ENCODE data around the gene EVI5L. TPM values are rescaled to one million over a fixed set of nuclear protein-coding genes. Genes with fewer than 3 reads are reported as not detected.
"Not testable (repeated sequence)": the region's sequence is repeated elsewhere in the genome, so short reads cannot be mapped to it uniquely, and the experiment has no call there.

EVI5L gene
- total RNA-seq, 1 experiment from 2014 or later: 3.2 TPM

DNA sequence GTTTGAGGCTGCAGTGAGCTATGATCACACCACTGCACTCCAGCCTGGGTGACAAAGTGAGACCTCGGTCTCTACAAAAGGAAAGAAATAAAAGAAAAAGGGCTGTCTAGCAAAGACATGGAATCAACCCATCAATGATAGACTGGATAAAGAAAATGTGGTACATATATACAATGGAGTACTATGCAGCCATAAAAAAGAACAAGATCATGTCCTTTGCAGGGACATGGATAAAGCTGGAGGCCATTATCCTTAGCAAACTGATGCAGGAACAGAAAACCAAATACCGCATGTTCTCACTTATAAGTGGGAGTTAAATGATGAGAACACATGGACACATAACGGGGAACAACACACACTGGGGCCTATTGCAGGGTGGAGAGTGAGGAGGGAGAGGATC, 14.0 kb upstream of the EVI5L start:
- not testable (repeated sequence) for DNase-seq (ENCODE audit: low read depth)

DNA sequence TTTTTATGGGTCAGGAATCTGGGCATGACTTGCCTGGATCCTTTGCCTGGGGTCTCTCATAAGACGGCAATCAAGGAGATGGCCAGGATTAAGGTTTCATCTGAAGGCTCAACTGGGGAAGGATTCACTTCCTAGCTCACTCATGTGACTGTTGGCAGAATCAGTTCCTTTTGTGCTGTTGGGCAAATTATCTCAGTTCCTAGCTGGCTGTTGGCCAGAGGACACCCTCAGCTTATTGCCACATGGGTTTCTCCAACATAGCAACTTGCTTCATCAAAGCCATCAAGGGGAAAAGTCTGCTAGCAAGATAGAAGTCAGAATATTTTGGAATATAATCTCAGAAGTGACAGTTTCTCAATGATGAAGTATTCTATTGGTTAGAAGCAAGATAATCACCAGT, 12.2 kb upstream of the EVI5L start:
- DNase-seq (ENCODE audit: low read depth): no peak

DNA sequence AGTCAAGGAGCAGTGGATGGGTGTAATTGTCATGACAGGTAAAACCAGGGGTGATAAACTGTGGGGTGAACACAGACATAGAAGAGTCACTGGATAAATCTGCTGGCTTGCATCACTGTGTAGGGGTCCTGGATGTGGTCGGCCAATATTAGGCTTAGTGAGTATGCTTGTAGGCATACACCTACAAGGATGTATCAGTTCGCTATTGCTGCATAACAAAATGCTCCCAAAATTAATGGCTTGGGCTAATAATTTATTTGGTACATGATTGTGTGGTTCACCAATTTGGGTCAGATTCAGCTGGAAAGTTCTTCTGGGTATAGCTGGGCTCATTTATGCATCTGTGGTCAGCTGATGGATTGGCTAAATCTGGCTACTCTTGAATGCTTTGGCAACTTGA, 11.2 kb upstream of the EVI5L start:
- no peak for DNase-seq (ENCODE audit: low read depth)

DNA sequence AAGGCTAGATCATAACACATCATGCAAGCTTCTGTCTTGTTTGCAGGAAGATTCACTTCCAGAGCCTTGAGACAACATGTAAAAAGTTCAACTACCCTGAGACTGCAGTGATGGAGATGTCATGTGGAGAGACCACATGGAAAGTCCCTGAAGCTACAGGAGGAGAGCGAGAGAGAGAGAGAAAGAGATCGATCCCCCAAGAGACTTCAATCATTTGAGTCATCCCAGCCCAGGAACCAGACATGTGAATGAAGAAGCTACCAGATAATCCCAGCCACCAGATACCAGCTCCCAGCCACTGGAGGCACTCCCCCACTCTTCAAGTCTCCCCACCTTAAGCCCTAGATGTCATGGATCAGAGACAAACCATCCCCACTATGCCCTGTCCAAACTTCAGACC, 10.7 kb upstream of the EVI5L start:
- DNase-seq (ENCODE audit: low read depth): no peak

DNA sequence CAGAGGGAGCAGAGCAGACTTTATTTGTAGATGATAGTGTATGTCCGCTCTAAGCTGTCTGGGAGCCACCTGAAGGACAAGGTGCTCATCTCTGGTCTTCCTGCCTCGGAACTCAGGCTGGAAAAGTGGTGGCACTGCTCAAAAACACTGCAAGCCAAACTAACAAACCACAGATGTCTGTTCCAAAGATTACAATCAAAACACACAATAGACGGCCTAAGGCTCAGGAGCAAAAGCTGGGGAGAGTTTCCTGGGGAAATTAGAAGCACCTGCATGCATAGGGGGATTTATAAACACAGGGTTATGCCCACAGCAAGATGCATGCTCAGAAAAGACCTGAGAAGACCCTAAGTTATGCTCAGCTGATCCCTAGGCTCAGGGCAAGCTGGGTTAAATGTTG, 9.4 kb upstream of the EVI5L start:
- DNase-seq (ENCODE audit: low read depth): no peak

DNA sequence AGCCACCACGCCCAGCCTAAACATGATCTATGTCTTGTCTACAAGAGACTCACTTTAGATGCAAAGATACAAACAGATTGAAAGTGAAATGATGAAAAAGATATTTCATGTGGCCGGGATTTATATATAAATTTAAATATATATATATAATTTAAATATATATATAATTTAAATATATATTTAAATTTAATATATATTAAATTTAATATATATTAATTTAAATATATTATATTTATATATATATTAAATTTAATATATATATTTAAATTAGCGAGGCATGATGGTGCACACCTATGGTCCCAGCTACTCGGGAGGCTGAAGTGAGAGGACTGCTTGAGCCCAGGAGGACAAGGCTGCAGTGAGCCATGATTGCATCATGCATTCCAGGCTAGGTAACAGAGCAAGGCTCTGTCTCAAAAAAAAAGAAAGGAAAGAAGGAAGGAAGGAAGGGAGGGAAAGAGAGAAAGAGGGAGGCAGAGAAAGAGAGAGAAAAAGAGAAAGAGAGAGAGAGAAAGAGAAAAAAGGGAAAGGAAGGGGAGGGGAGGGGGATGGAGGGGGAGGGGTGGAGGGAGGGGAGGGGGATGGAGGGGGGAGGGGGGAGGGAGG, 7.0 kb upstream of the EVI5L start:
- DNase-seq (ENCODE audit: low read depth): no peak

DNA sequence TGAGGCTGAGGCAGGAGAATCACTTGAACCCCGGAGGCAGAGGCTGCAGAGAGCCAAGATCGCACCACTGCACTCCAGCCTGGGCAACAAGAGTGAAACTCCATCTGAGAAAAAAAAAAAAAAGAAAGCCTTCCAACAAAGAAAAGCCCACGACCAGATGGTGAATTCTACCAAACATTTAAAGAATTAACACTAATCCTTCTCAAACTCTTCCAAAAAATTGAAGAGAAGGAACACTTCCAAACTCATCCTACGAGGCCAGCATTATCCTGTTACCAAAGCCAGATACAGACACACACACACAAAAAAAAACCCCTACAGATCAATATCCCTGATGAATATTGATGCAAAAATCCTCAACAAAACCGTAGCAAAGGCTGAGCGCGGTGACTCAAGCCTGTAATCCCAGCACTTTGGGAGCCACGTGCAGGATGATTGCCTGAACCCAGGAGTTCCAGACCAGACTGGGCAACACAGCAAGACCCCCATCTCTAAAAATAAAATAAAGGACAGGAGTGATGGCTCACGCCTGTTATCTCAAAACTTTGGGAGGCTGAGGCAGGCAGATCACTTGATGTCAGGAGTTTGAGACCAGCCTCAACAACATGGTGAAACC, 6.2 kb upstream of the EVI5L start:
- no peak for DNase-seq (ENCODE audit: low read depth)

DNA sequence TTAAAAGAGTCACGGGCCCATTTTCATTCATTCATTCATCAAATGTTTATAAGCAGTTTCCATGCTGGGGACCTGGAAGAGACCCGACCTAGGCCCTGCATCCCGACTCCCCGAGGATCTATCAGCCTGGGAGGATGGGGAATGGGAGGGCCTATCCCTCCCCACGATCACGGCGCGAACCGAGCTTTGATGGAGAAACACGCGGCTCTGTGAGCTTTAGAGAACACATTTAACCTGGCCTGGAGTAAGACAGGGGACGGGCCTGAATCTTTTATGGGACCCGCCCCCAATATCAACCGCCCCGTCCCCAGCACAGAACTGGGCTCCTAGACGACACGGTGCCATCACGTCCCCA, 875 bp upstream of the EVI5L start:
- DNase-seq (ENCODE audit: low read depth): no peak

DNA sequence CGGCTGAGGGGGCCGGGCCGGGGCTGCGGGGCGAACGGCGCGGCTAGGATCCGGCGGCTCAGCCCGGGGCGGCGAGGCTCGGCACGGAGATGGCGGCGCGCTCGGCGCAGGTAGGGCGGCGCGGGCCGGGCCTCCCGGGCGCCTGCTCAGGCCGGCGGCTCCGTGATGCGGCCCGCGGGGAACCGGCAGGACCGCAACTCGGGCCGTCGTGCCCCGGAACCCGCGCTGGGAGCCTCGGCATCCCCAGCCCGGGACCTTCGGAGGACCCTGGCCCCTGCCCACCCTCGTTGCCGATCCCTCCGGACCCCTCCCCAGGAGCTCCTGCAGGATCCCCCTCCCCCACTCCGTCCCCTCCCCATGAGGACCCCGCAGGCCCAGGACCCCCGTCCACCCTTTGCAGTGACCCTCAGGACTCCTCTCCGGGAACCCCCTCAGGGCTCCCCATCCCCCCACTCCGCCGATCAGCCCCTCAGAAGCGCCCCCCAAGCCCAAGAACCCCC, 304 bp downstream of the EVI5L start:
- DNase-seq (ENCODE audit: low read depth): no peak

DNA sequence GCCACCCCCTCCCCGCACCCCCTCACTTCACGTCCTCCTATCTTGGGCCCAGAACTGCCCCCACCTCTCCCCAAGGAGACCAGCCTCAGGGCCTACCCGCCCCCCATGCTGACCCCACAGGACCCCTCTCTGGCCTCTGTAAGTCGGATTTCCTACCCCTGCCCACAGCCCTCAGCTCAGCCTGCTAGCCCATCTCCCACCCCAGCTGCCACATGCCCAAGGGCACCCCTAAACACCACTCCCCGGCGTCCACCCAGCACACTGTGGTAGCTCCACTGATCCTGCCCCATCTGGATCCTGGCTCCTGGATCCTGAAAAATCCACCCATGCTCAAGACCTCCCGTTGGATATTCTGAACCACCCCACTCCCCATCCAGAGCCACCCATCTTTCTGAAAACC, 805 bp downstream of the EVI5L start:
- no peak for DNase-seq (ENCODE audit: low read depth)

DNA sequence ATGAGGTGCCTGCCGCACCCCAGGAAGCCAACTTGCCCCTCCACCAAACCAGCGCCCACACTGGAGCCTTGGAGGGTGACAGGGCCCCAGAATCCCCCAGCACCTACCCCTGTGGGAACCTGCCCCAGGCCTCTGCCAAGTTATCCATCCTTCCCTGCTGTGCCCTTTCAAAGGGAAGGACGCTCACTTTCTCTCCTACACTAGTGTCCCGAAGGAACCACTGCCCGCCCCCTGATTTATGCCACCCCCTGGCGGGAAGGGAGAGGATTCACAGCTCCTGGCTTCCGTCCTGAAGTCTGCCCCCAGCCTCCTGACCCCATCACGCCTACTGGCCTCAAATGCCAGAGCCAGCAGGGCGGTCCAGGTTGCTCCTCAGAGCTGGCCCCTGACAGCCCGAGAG, 1.4 kb downstream of the EVI5L start:
- no peak for DNase-seq (ENCODE audit: low read depth)

DNA sequence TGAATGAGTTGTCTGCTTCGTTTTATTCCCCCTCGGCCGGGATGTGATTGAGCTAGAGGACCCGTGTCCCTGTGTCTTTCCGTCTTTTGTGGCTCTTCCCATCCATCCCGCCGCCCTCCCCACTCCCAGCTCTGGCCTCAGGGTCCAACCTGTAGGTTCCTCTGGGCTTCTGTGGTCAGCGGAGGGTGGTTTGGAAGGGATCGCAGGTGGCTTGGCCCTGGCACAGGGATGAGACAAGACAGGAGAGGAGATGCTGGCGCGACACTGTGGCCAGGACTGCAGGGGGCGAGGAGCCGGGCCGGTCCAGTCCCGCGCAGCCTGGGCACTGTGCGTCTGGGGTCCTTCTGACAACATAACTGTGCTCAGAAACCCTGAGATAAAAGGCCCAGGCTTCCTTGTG, 2.0 kb downstream of the EVI5L start:
- no peak for DNase-seq (ENCODE audit: low read depth)

DNA sequence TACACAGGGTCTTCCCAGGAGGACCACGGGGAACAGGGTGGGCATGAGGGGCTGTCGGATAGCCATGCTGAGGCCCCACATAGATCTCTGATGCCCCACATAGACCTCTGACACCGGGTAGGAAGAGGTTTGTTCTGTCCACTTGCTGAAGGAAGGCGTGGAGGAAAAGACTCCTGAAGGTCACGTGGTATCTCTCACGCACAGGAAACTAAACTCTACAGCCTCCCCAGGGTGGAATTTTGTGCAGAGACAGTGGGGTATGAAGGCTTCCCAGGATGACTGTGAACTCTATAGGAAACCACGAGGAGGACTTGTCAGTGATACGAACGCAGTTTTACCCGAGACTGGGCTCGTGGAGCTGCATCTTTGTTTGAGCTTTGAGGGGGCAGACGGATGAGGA, 2.8 kb downstream of the EVI5L start:
- DNase-seq (ENCODE audit: low read depth): no peak

DNA sequence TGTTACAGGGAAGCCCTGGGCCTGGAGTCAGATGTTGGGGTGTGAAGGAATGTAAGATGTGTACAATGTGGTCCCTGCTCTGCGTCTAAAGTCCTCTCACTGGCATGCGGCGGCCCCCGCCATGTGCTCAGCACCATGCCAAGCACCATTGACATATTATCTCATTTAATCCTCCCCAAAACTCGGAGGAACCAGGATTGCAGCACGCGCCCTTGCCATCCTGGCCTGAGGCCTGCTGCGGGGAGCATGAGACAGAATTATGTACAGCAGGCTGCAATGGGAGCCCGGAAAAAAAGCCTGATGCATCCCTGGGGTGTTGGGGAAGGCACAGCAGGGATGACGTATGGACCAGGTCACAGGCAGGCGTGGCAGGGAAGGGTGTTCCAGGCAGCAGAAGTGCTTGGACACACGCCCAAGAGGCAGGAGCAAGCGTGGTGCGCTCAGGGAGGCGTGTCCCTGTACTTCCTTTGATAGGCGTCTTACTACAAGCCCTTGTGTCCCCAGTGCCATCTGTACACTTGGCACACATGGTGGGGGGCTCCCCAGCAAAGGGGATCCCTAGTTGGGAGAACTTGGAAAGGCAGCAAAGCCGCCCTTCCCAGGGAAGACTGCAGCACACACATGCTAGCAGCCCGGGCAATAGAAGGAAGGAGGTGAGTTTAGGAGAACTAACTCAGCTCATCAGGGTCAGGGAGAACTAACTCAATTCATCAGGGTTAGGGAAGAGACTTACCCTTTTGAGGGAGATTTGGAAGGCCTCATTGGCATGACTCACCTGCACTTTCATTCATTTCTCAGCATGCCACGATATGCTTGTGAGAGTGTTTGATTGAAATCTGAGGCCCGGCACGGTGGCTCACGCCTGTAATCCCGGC, 3.4 kb downstream of the EVI5L start:
- DNase-seq (ENCODE audit: low read depth): no peak

DNA sequence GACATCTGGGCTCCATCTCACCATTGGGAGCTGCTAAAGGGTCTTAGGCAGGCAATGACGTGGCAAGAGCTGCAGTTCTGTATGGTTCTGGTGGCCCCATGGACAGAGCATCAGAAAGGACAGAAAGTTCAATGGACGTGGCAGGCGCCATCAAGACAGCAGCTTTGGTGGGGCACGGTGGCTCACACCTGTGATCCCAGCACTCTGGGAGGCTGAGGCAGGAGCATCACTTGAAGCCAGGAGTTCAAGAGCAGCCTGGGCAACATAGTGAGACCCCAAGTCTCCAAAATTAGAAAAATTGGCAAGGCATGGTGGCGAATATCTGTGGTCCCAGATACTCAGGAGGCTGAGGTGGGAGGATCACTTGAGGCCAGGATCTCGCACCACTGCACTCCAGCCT, 9.5 kb downstream of the EVI5L start:
- no peak for DNase-seq (ENCODE audit: low read depth)

DNA sequence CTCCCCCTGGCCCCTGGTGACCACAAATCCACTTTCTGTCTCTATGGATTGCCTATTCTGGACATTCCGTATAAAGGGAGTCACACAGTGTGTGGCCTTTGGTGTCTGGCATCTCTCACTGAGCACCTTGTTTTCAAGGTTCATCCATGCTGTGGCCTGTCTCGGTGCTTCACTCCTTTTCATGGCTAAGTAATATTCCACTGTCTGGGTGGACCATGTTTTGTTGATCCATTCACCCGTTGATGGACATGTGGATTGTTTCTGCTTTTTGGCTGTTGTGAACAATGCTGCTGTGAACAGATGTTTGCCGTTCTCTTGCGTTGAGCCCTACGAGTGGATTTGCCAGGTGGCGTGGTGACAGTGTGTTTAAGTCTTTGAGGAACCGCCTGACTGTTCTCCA, 10.6 kb downstream of the EVI5L start:
- no peak for DNase-seq (ENCODE audit: low read depth)

DNA sequence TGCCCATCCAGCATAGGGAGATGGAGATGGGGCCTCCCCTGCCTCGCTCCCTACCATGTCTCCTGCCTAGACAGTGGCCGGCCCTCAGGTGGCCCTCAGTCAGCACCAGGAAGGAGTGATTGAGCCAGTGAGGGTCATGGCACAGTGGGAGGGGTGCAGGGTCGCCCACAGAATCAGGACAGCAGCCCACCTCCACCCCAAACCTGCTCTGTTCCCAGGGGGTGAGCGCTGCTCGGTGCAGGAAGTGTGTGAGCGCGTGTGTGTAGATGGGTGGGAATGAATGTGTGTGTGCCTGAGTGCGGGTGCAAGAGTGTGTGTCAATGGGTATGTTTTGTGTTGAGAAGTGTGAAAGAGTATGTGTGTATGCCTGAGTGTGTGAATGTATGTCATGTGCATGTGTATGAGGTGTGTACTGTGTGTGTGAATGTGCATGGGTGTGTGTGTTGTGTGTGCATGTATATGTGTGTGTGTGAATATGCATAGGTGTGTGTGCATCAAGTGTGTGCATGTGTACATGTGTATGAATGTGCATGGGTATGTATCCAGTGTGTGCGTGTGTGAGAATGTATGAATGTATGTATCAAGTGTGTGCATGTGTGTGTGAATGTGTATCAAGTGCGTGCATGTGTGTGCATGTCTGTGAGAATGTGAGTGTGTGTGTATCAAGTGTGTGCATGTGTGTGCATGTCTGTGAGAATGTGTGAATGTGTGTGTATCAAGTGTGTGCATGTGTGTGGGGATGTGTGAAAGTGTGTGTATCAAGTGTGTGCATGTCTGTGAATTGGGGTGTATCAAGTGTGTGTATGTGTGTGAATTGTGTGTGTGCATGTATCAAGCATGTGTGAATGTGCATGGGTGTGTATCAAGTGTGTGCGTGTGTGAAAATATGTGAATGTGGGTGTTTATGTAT, 12.0 kb downstream of the EVI5L start:
- DNase-seq (ENCODE audit: low read depth): no peak

DNA sequence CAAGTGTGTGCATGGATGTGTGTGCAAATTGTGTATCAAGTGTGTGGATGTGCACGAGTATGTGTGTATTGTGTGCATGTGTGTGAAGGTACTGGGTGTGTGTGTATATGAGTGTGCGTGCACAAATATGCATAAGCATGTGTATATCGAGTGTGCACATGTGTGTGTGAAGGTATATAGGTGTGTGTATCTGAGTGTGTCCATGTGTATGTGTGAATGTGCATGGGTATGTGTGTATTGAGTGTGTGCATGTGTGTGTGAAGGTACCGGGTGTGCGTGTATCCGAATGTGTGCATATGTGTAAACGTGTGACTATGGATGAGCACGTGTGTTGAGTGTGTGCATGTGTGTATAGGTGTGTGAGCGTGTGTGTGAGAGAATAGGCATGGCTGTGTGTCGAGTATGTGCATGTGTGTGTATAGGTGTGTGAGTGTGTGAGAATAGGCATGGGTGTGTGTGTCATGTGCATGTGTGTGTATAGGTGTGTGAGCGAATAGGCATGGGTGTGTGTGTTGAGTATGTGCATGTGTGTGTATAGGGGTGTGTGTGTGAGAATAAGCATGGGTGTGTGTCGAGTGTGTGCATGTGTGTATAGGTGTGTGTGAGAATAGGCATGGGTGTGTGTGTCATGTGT, 12.8 kb downstream of the EVI5L start:
- DNase-seq (ENCODE audit: low read depth): no peak

DNA sequence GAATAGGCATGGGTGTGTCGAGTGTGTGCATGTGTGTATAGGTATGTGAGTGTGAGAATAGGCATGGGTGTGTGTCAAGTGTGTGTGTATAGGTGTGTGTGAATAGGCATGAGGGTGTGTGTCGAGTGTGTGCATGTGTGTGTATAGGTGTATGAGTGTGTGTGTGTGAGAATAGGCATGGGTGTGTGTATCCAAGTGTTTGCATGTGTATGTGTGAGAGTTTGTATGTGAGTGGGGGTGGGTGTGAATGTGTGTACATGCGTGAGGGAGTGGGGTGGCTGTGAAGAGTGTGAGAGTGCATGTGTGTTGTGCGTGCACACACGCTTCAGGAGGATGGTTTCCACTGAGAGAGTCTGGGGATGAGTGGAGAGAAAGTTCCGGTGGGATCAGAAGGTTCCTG, 13.5 kb downstream of the EVI5L start:
- no peak for DNase-seq (ENCODE audit: low read depth)

DNA sequence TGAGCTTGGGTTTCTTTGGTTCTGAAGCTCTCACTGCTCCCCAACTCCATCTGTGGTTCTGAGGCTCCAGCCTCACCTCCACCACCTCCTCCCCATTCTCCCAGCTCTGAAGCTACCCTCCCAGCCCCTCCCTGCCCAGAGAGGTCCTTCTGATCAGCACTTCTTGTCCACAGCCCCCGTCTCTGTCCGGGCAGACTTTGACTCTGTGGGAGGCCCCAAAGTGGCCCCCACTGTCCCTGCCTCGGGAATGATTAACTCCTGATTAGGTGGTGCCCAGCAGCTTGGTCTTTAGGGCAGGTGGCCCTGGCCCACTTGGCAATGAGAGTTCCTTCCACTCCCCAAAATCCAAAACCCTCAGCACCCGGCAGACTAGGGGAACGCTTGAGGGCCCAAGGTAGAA, 14.4 kb downstream of the EVI5L start:
- no peak for DNase-seq (ENCODE audit: low read depth)

DNA sequence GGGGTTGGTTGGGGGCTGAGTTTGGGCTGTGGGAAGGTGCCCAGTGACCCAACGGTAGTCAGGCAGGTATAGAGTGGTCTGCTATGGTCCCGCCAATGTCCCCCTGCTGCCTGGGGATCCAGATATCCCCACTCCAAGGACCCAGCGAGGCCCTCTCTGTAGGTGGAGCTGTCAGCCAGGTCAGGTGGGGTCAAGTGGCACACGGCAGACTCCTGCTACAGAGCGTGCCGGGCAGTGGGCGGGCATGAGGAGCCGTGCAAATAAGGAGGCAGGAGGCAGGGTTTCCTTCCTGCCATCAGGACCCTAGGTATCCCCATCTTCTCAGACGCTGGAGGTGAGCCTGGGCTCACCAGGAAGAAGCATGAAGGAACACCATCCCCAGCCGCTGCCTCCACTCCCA, 14.9 kb downstream of the EVI5L start:
- no peak for DNase-seq (ENCODE audit: low read depth)

All from HT1080 (cell line).